BLaER1 (cell line): ENCODE results near the gene SFMBT2.

Experiments used
- H3K27ac ChIP-seq: shearing (Covaris generic); formaldehyde crosslinking; 2 replicates; pipeline ENCODE4 v1.8.1; 2022
- H3K27me3 ChIP-seq: shearing (Covaris generic); formaldehyde crosslinking; 2 replicates; pipeline ENCODE4 v1.8.1; 2022
- H3K36me3 ChIP-seq: shearing (Covaris generic); formaldehyde crosslinking; 2 replicates; pipeline ENCODE4 v1.8.1; 2022
- H3K4me1 ChIP-seq: shearing (Covaris generic); formaldehyde crosslinking; 2 replicates; pipeline ENCODE4 v1.8.1; 2022
- H3K4me2 ChIP-seq: shearing (Covaris generic); formaldehyde crosslinking; 2 replicates; pipeline ENCODE4 v1.8.1; 2022
- H3K4me3 ChIP-seq: shearing (Covaris generic); formaldehyde crosslinking; 2 replicates; pipeline ENCODE4 v1.8.1; 2022
- H3K9ac ChIP-seq: shearing (Covaris generic); formaldehyde crosslinking; 2 replicates; pipeline ENCODE4 v1.8.1; 2022
- H3K9me3 ChIP-seq: shearing (Covaris generic); formaldehyde crosslinking; 2 replicates; pipeline ENCODE4 v1.8.1; 2022
- H4K20me1 ChIP-seq: shearing (Covaris generic); formaldehyde crosslinking; 2 replicates; pipeline ENCODE4 v1.8.1; 2022
- Cebpa-rat ChIP-seq: shearing (Covaris generic); IDR thresholded peaks from 2 replicates; pipeline ENCODE4 v1.8.1; 2022

Gene SFMBT2

DNA sequence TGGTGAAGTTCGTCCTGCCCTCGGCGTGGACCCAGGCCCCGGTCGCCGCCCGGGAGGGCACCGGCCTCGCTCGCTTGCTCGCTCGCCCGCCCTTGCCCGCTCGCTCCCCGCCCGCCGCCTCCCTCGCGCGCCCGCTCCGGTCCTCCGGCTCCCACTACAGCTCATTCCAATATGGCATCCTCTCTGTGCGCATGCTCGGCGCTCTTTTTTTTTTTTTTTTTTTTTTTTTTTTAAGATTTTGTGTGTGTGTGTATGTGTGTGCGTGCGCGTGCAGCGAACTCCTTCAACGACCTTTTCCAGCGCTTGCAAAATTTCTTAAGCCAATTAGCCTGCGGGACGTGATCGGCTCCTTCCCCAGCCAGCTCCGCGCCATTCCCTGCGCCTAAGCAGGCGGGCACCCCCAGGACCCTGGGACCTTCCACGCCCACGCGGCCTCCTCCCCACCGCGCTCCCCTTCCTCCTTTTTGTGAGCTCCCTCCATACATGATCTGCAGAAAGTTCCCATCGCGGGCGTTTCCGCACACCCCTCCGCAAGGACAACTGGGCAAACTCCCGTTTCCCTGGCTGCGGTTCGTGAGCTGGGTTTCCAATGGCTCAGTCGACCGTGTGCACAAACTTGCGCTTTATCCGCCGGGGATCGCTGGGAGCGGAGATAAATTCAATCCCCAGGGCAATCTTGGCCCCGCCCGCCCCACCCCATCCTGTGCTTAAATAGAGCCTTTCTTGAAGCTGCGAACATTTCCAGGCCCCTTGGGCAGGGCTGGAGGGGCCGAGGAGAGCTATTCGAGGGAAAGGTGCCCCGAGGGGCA, at the start of gene SFMBT2:
Gene SFMBT2 (minus strand): TSS at position 173 of the 809 bp plus-strand sequence. CDS start 29,136 bp downstream, outside the sequence.
- no peak for TF ChIP-seq Cebpa-rat
- peak within 1 kb of the TSS; percentile 90 for H3K4me3 ChIP-seq
- no peaks in the 10 kb centered on the region for H3K9me3 ChIP-seq
- peaks cover 11% of the 10 kb centered on the region; the same call in 1 of the 2 replicates for H3K36me3 ChIP-seq
- H3K4me1 ChIP-seq, result peaks cover 39% of the 10 kb centered on the region
- H3K27ac ChIP-seq, result peak within 1 kb of the TSS; percentile 94
- peaks cover 7% of the 10 kb centered on the region for H4K20me1 ChIP-seq
- H3K4me2 ChIP-seq, result peak within 1 kb of the TSS; percentile 96
- peak within 1 kb of the TSS; percentile 95 for H3K9ac ChIP-seq
- H3K27me3 ChIP-seq, result peaks cover 39% of the 10 kb centered on the region

DNA sequence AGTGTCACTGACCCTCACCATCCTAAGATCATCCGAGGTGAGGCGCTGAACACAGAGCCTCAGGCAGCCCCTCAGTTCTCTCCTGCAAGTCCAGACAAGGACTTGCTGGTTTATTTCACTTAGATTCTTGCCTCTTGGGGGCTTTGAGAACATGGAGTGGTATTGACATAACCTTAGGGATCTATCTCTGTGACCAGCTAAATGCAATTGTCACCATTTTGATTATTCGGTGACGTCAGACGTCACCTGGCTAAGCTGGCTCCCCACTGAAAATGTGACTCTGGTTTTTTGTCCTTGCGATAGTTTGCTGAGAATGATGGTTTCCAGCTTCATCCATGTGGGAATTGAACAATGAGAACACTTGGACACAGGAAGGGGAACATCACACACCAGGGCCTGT, 49.2 kb upstream of the SFMBT2 start:
- no peaks in the 10 kb centered on the region for H3K9me3 ChIP-seq
- no peak overlapping the region for H3K27ac ChIP-seq
- H4K20me1 ChIP-seq, result no peaks in the 10 kb centered on the region
- TF ChIP-seq Cebpa-rat, result no peak
- H3K4me3 ChIP-seq, result no peak overlapping the region
- H3K27me3 ChIP-seq, result no peaks in the 10 kb centered on the region
- H3K36me3 ChIP-seq, result no peaks in the 10 kb centered on the region
- H3K4me1 ChIP-seq, result peaks cover 22% of the 10 kb centered on the region
- H3K9ac ChIP-seq, result no peak overlapping the region
- no peak overlapping the region for H3K4me2 ChIP-seq

DNA sequence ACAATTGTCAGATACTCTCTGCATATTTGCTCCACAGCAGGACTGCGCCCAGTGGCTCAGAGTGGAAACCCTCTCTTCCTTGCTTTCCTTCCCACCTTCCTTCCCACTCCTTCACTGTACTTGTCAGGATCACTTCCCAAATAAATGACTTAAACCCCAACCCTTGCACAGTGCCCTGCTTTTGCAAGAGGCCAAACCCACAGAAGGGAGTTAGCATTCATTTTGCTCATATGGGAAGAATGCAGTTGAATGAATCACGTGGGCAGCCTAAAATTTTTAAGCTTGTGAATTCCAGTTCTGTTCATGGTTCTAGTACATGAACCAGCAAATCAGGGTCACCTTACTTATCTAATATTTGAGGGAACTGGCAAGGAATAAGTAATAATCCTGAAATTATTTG, 47.7 kb upstream of the SFMBT2 start:
- H3K9ac ChIP-seq, result no peak overlapping the region
- no peaks in the 10 kb centered on the region for H4K20me1 ChIP-seq
- TF ChIP-seq Cebpa-rat, result no peak
- H3K27ac ChIP-seq, result no peak overlapping the region; the same call in 1 of the 2 replicates
- H3K4me3 ChIP-seq, result no peak overlapping the region
- H3K27me3 ChIP-seq, result no peaks in the 10 kb centered on the region
- no peaks in the 10 kb centered on the region for H3K36me3 ChIP-seq
- 0 out of 2 replicates have a peak overlapping the region, but pooled peaks have one; percentile 46 for H3K4me2 ChIP-seq
- no peaks in the 10 kb centered on the region for H3K9me3 ChIP-seq
- peaks cover 17% of the 10 kb centered on the region for H3K4me1 ChIP-seq

DNA sequence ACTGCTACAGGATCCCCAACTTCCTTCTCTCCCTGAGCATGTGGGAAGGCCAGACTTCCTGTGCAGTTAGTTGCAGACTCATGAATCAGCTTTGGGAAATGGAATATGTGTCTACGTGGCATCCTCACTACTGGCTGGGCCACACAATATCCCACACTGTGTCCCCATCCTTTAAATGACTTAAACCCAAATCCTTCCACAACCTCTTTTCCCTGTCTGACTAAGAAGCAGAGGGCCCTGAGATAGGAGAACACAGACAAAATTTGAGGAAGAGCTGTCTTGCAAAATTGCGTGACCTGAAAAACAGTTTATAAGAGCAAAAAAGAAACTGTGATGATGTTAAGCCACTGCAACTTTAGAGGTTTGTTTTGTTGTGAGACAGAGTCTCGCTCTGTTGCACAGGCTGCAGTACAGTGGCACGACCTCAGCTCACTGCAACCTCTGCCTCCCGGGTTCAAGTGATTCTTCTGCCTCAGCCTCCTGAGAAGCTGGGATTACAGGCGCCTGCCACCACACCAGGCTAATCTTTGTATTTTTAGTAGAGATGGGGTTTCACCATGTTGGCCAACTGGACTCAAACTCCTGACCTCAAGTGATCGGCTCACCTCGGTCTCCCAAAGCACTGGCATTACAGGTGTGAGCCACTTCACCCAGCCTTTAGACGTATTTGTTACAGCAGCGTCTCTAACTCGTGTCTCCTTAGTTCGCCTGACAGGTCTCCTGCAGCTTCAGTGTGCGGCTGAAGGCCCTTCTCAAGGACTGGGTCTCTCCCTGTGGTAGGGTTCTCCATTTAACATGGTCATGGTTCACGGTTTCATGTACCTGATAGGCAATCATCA, 46.9 kb upstream of the SFMBT2 start:
- H3K27me3 ChIP-seq, result no peaks in the 10 kb centered on the region
- no peak for TF ChIP-seq Cebpa-rat
- no peak overlapping the region for H3K4me3 ChIP-seq
- H4K20me1 ChIP-seq, result no peaks in the 10 kb centered on the region
- H3K27ac ChIP-seq, result no peak overlapping the region; the same call in 1 of the 2 replicates
- no peak overlapping the region for H3K9ac ChIP-seq
- H3K36me3 ChIP-seq, result no peaks in the 10 kb centered on the region
- H3K9me3 ChIP-seq, result no peaks in the 10 kb centered on the region
- H3K4me2 ChIP-seq, result peak overlapping the region; percentile 46
- peaks cover 17% of the 10 kb centered on the region for H3K4me1 ChIP-seq

DNA sequence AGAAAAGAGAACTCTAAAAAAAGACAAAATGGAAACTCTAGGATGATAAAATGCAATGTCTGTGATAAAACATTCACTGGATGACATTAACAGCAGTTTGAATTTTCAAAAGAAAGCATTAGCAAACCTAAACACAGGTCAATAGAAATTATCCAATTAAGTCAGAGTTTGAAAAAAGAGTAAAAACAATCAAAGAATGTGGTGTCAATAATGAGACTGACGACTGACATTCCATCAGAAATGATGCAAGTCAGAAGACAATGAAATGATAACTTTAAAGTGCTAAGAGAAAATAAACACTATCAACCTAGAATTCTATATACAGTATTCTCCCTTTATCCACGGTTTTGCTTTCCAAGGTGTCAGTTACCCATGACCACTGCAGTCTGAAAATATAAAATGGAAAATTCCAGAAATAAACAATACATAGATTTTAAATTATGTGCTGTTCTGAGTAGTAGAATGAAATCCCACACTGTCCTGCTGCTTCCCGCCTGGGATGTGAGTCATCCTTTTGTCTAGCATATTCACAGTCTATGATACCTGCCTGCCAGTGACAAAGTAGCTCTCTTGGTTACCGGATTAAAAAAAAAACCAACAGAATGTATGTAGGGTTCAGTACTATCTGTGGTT, 38.3 kb upstream of the SFMBT2 start:
- Histone ChIP-seq H3K4me1 (peaks cover 18% of the 10 kb centered on the region), H3K27me3 (no peaks in the 10 kb centered on the region; the same call in 1 of the 2 replicates), H3K36me3 (no peaks in the 10 kb centered on the region), H3K27ac (no peak overlapping the region), H3K4me3 (no peak overlapping the region), H3K4me2 (no peak overlapping the region), H3K9ac (no peak overlapping the region), H4K20me1 (no peaks in the 10 kb centered on the region), H3K9me3 (peaks cover 25% of the 10 kb centered on the region)
- no peak for TF ChIP-seq Cebpa-rat

DNA sequence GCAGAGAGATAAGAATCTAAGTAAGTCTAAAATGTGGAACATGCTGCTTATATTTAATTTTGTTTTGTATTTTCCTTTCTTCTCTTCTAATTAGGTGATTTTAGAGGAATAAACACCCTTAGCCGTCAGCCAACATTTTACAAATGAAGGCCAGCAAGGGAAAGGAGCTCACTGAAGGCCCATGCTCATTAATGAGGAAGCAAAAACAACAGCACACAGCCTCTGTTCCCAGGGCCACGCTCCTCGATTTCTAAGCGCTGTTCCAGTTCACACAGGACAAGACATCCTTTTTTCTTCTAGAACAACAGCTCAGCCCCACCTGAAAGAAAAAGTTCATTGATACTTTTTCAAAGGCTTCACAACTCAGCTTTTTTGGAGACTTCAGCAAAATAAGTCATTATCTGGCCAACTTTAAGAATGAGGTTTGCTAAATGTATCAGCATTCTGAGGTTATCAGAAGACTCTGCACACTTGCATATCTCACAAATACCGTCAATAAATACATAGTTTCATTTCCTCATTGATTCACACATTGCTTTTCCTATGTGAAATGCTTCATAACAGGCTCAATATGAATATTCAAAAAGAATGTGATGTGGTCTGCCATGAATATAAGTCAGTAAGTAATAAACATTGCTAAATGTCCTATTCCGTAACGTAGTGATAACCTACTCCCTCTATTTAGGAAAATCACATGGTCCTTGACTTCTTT, 34.8 kb upstream of the SFMBT2 start:
- no peaks in the 10 kb centered on the region for H4K20me1 ChIP-seq
- no peaks in the 10 kb centered on the region; the same call in 1 of the 2 replicates for H3K27me3 ChIP-seq
- H3K9ac ChIP-seq, result no peak overlapping the region
- no peak overlapping the region for H3K27ac ChIP-seq
- no peak for TF ChIP-seq Cebpa-rat
- no peaks in the 10 kb centered on the region for H3K36me3 ChIP-seq
- peaks cover 23% of the 10 kb centered on the region for H3K4me1 ChIP-seq
- no peak overlapping the region for H3K4me3 ChIP-seq
- peak overlapping the region; percentile 83 for H3K4me2 ChIP-seq
- H3K9me3 ChIP-seq, result peaks cover 25% of the 10 kb centered on the region

DNA sequence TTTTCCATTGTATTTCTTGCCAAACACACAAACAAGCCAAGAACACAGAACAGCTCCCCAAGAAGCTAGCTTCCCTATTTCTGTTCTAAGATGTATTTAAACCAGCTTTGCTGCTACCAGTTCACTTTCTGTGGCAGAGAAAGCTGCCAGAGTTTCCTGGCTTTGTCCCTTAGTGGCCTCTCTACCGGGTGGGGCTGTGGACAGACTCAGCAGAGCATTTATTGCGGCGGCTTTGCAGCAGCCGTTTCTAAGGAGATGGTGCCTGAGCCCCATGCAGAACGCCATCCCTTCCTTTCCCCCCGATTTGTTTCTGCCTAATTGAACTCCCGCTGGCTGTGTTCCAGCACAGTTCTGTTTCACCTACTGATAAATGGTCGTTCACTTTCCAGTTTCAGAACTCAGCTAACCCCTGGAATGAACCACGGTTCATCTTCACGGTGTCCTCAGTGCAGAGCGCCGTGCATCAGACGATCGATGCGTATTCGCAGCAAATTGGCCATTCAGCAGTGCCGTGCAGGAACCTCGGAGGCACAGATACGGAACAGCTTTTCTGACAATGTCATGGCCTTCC, 33.8 kb upstream of the SFMBT2 start:
- Histone ChIP-seq H3K9me3 (peaks cover 19% of the 10 kb centered on the region), H4K20me1 (no peaks in the 10 kb centered on the region), H3K4me3 (peak overlapping the region; percentile 48), H3K4me2 (peak overlapping the region; percentile 83), H3K27me3 (no peaks in the 10 kb centered on the region; the same call in 1 of the 2 replicates), H3K36me3 (no peaks in the 10 kb centered on the region), H3K9ac (peak overlapping the region; percentile 45; the same call in 1 of the 2 replicates), H3K27ac (peak overlapping the region; percentile 31), H3K4me1 (peaks cover 23% of the 10 kb centered on the region)
- TF ChIP-seq Cebpa-rat, result no peak

DNA sequence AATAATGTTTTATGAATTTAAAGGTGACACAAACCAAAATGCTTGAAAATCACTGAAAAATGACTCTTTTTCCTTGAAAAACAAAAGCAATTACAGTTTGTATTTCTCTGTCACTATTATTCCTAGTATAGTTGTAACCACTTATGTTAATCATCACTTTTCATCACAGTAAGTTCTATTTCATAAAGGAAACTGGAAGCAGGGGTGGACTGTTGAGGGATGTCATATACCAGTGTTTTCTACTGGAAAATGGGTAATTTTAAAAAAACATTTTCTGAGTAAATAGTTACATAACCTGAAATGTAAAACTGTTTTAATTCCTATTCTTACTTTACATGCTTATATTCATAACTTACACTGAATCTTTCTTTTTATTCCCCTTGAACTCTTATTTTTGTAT, 32.2 kb upstream of the SFMBT2 start:
- no peak for TF ChIP-seq Cebpa-rat
- Histone ChIP-seq H3K4me2 (no peak overlapping the region), H3K36me3 (no peaks in the 10 kb centered on the region), H3K9ac (no peak overlapping the region), H3K27ac (no peak overlapping the region), H3K4me3 (no peak overlapping the region), H3K27me3 (no peaks in the 10 kb centered on the region; the same call in 1 of the 2 replicates), H4K20me1 (no peaks in the 10 kb centered on the region), H3K9me3 (peaks cover 3% of the 10 kb centered on the region), H3K4me1 (peaks cover 36% of the 10 kb centered on the region)
